NB4 (cell line): ENCODE data around the gene GRAMD2A.

Source experiments
- CTCF ChIP-seq: IDR thresholded peaks from one replicate; pipeline ENCODE4 v1.5.1; 2012; ENCODE audit warnings: low read depth, low read length
- MAX ChIP-seq: IDR thresholded peaks from 2 replicates; pipeline ENCODE4 v1.6.1; 2011; ENCODE audit warnings: low read depth, low read length
- MYC ChIP-seq: IDR thresholded peaks from 2 replicates; pipeline ENCODE4 v1.6.1; 2011; ENCODE audit warnings: low read depth, low read length
- POLR2A ChIP-seq: IDR thresholded peaks from 2 replicates; pipeline ENCODE4 v1.6.1; 2011; ENCODE audit warnings: mild to moderate bottlenecking; ENCODE audit not compliant: insufficient read length; ENCODE audit errors: extremely low read depth

- TF ChIP-seq CTCF = no peak
- TF ChIP-seq POLR2A = no peak
- TF ChIP-seq MAX = no peak
- no peak for TF ChIP-seq MYC
These were observed 42.5 kb downstream of the GRAMD2A start for GRCh38 chr15:72155003-72155621.
